ENCODE data around the gene TRAM2. TPM values are rescaled to one million over a fixed set of nuclear protein-coding genes. Genes with fewer than 3 reads are reported as not detected.

Gene TRAM2
- total and polyA plus RNA-seq, 2 of the 4 experiments (the other 2 are of a cell fraction): 77.2 to 95.7 TPM

GRCh38 chr6:52573295-52573694 is 3.6 kb downstream of the TRAM2 start:
- H2BK20ac ChIP-seq (ENCODE audit: low read depth, low read length): peak overlapping the region; percentile 91
- CTCF ChIA-PET: interaction anchor here (0.6 to 1.5 kb wide), 2 partner anchors 17 to 35 kb away, joined by 4 to 6 read pairs; no protein-coding TSS in a partner anchor
- dilution Hi-C loops (cut with HindIII; ENCODE audit: low sequenced_read_pairs, unreplicated experiment): no loop called here
- H3K4me2 ChIP-seq (ENCODE audit: low read depth, low read length): peak overlapping the region; percentile 99
- H2AK9ac ChIP-seq (replicated peaks; ENCODE audit: low read depth, low read length, poor library complexity): peak overlapping the region; percentile 97
- POLR2A ChIA-PET (ENCODE audit: unreplicated experiment): no interaction called here
- peak; percentile 15 for ATAC-seq (ENCODE audit: low read depth)
- no peak for DNase-seq
- TF ChIP-seq SMC3 (IDR thresholded peaks at IDR 0.05; ENCODE audit: low read depth, low read length) (peak; percentile 17; the same call in 1 of the 2 replicates), RCOR1 (IDR thresholded peaks at IDR 0.05; ENCODE audit: insufficient replicate concordance, low read length) (no peak), RAD21 (IDR thresholded peaks at IDR 0.05; ENCODE audit: low read length) (peak; percentile 15; the same call in 1 of the 2 replicates), CTCF (conservative IDR thresholded peaks at IDR 0.05; ENCODE audit: low read depth, low read length) (0 out of 2 replicates have a peak, but pooled peaks have one; percentile 14)
- H2AK5ac ChIP-seq (ENCODE audit: low read depth, low read length): peak overlapping the region; percentile 97
- H3K4me1 ChIP-seq (ENCODE audit: control insufficient read depth, insufficient read depth, low read length): peaks cover 29% of the 10 kb centered on the region
- WGBS, 2 experiments (ENCODE audit: extremely low coverage in 2 of 2, insufficient read length in 1 of 2): no CpG with 5 or more reads among the region's 2 CpGs
- peak overlapping the region; percentile 81 for H3K27ac ChIP-seq (ENCODE audit: insufficient read depth, low read length)
- H3K9ac ChIP-seq (ENCODE audit: low read depth, low read length): peak overlapping the region; percentile 86
- peak overlapping the region; percentile 81 to 95 for H4K8ac ChIP-seq (ENCODE audit: low read depth in 2 of 2, low read length in 2 of 2)
- peak overlapping the region; percentile 97 for H3K4ac ChIP-seq (ENCODE audit: low read depth, low read length)
- H4K20me1 ChIP-seq (ENCODE audit: insufficient read depth, low read length): peaks cover 60% of the 10 kb centered on the region
- H3K9me1 ChIP-seq (ENCODE audit: insufficient read depth, low read length): peaks cover 30% of the 10 kb centered on the region
- intact Hi-C loops (cut with micrococcal nuclease): no loop called here
- H3K18ac ChIP-seq (ENCODE audit: low read depth, low read length): peak overlapping the region; percentile 98
- peak overlapping the region; percentile 88 for H3K4me3 ChIP-seq (ENCODE audit: insufficient read depth, low read depth, low read length)
- peak overlapping the region; percentile 97 for H3K14ac ChIP-seq (replicated peaks; ENCODE audit: low read depth, low read length)
- H3K9me3 ChIP-seq (ENCODE audit: control insufficient read depth, insufficient read depth, low read length): no peaks in the 10 kb centered on the region
- H3K56ac ChIP-seq (ENCODE audit: extremely low read depth, insufficient read depth, low read length): peak overlapping the region; percentile 93
- H2BK15ac ChIP-seq (ENCODE audit: low read depth, low read length): peak overlapping the region; percentile 85; the same call in 2 of the 3 replicates
- peak overlapping the region; percentile 93 for H2BK120ac ChIP-seq (ENCODE audit: low read depth, low read length)
- peak overlapping the region; percentile 99 for H4K91ac ChIP-seq (ENCODE audit: insufficient read depth, low read depth, low read length)
- peak overlapping the region; percentile 99 for H3K23ac ChIP-seq (ENCODE audit: low read depth, low read length)
- H3K36me3 ChIP-seq (ENCODE audit: control insufficient read depth, insufficient read depth, low read length): peaks cover 4% of the 10 kb centered on the region; the same call in 1 of the 2 replicates
- peak overlapping the region; percentile 93 for H4K5ac ChIP-seq (ENCODE audit: low read depth, low read length)
- H2AFZ ChIP-seq (replicated peaks; ENCODE audit: low read length, poor library complexity): peak overlapping the region; percentile 50
- in situ Hi-C loops (cut with MboI; ENCODE audit: low sequenced_read_pairs): no loop called here
- BruUV-seq (replicated peaks): no TSS peak
- peaks cover 0 to 65% of the 10 kb centered on the region in 2 experiments; a peak in 3 of 4 replicates for H3K79me1 ChIP-seq (ENCODE audit: low read depth in 1 of 2, low read length in 2 of 2)
- H3K27me3 ChIP-seq (ENCODE audit: control insufficient read depth, insufficient read depth, low read length): no peaks in the 10 kb centered on the region
- peak overlapping the region; percentile 91 for H2BK5ac ChIP-seq (ENCODE audit: low read depth, low read length, poor library complexity, severe bottlenecking)

Measured in IMR-90 (cell line).